CD4-positive, alpha-beta T cell (primary cell): ENCODE data around the gene COL28A1. TPM values are rescaled to one million over a fixed set of nuclear protein-coding genes. Genes with fewer than 3 reads are reported as not detected.

Experiments used
- ATAC-seq: fragments of 200-7000 bp; cut with Tn5 transposase; one replicate; pipeline ENCODE4 v1.10.0; 2022; ENCODE audit warnings: mild to moderate bottlenecking; ENCODE audit not compliant: poor library complexity
- CTCF ChIA-PET: fragments of 350-600 bp; sonication (Branson Sonifier 250); formaldehyde crosslinking; loops from one replicate; lab custom pipeline; 2021; ENCODE audit warnings: antibody characterized with exemption, inconsistent platforms; lab: Charles Lee
- POLR2A ChIA-PET: fragments of 350-600 bp; sonication (Branson Sonifier 250); formaldehyde crosslinking; loops from one replicate; lab custom pipeline; 2021; ENCODE audit warnings: antibody characterized with exemption, inconsistent platforms; lab: Charles Lee
- DNase-seq, 14 experiments: peaks; one replicate each; pipeline ENCODE4 v3.0.0-alpha.2; 2013 to 2020; ENCODE audit warnings: mixed read lengths in 2 of 14
- H3K27ac ChIP-seq, 2 donors: one replicate each; pipeline versions ENCODE4 v1.5.1 to v1.7.0; 2013; ENCODE audit warnings: low read length in 2 of 2, low read depth in 1 of 2, mild to moderate bottlenecking in 1 of 2
- H3K27me3 ChIP-seq, 2 experiments: 1 replicate in 1 of 2; 2 replicates in 1 of 2; pipeline versions ENCODE4 v1.6.1 to v1.7.0; 2013; ENCODE audit warnings: low read length in 2 of 2, control low read depth in 1 of 2, mild to moderate bottlenecking in 1 of 2, moderate library complexity in 1 of 2; ENCODE audit not compliant: insufficient read depth in 2 of 2, control insufficient read depth in 1 of 2
- H3K36me3 ChIP-seq: one replicate; pipeline ENCODE4 v1.6.1; 2013; ENCODE audit warnings: low read length, control low read depth; ENCODE audit not compliant: insufficient read depth
- H3K4me1 ChIP-seq: one replicate; pipeline ENCODE4 v1.6.1; 2013; ENCODE audit warnings: low read length, control low read depth; ENCODE audit not compliant: insufficient read depth
- H3K4me3 ChIP-seq: one replicate; pipeline ENCODE4 v1.5.1; 2013; ENCODE audit warnings: mild to moderate bottlenecking, low read length, moderate library complexity
- H3K9me3 ChIP-seq, 2 experiments: 1 replicate in 1 of 2; 2 replicates in 1 of 2; pipeline versions ENCODE4 v1.6.1 to v1.7.0; 2013; ENCODE audit warnings: low read length in 2 of 2, mild to moderate bottlenecking in 2 of 2, control low read depth in 1 of 2, moderate library complexity in 1 of 2; ENCODE audit not compliant: control insufficient read depth in 1 of 2, insufficient read depth in 1 of 2
- H3K27ac Mint-ChIP-seq: one replicate; pipeline ENCODE4 v1.8.0; 2020; ENCODE audit warnings: mixed read lengths
- H3K27me3 Mint-ChIP-seq: one replicate; pipeline ENCODE4 v1.8.0; 2021; ENCODE audit warnings: mixed read lengths
- H3K36me3 Mint-ChIP-seq: one replicate; pipeline ENCODE4 v1.8.0; 2021; ENCODE audit warnings: low read depth, mixed read lengths
- H3K4me1 Mint-ChIP-seq: one replicate; pipeline ENCODE4 v1.8.0; 2021; ENCODE audit warnings: low read depth, mixed read lengths
- H3K4me3 Mint-ChIP-seq: one replicate; pipeline ENCODE4 v1.8.0; 2020; ENCODE audit warnings: mild to moderate bottlenecking, mixed read lengths
- H3K9me3 Mint-ChIP-seq: one replicate; pipeline ENCODE4 v1.8.0; 2020; ENCODE audit warnings: mixed read lengths
- intact Hi-C, 2 experiments: fragments of 100-400 bp; cut with DNase I in 1 of 2; cut with micrococcal nuclease in 1 of 2; formaldehyde crosslinking; loops; one replicate each; pipeline versions ENCODE4 v1.15.1 to v1.9.0; 2023 to 2025; cut with DNase I, micrococcal nuclease
- total RNA-seq, 174 experiments: library from RNA in 2 of 174; stranded (reverse) in 2 of 174; gene quantifications; one replicate each; pipeline ENCODE4 v1.2.3 and lab custom pipeline; 2021 to 2026
- TF ChIP-seq, protein P1 (sequence below): fragments of 200-600 bp; IDR thresholded peaks from one replicate; pipeline ENCODE4 v1.8.0; 2022; ENCODE audit warnings: antibody characterized with exemption, mild to moderate bottlenecking

Gene COL28A1
- total RNA-seq, 2 experiments from 2014 or later = 0.22 TPM; not detected in 1

DNA sequence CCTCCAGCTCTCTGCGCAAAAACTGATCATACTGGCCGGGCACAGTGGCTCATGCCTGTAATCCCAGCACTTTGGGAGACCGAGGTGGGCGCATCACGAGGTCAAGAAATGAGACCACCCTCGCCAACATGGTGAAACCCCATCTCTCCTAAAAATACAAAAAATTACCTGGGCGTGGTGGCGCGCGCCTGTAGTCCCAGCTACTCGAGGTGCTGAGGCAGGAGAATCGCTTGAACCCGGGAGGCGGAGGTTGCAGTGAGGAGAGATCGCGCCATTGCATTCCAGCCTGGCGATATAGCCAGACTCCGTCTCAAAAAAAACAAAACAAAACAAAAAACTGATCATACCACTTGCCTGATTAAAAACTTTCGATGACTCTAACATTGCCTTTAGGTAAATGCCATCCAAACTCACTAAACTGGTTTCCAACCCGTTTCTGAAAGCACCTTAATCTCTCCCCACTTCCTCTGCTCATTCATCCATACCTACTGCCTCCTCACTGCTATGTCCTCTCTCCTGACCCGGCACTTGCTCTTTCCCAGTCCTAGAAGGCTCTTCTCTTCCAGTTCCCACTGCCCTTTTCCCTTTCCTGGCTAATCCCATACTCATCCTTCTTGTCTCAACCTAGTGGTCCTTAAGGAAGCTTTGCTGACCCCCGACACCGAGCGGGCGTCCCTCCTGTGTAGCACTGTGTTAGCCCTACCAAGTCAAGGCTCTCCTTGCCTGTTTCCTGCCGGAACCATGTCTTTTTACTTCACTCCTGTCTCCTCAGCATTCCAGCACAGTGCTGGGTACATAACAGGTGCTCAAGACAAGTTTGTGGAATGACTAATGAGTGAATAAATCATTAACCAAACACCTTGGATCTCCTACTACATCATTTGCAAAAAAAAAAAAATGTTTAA, 30.3 kb upstream of the COL28A1 start:
- POLR2A ChIA-PET = interaction anchor here (0.7 to 6.0 kb wide), 4 partner anchors 11 to 402 kb away, joined by 3 to 36 read pairs (median 3); partner anchors contain the start of genes GLCCI1 and UMAD1

DNA sequence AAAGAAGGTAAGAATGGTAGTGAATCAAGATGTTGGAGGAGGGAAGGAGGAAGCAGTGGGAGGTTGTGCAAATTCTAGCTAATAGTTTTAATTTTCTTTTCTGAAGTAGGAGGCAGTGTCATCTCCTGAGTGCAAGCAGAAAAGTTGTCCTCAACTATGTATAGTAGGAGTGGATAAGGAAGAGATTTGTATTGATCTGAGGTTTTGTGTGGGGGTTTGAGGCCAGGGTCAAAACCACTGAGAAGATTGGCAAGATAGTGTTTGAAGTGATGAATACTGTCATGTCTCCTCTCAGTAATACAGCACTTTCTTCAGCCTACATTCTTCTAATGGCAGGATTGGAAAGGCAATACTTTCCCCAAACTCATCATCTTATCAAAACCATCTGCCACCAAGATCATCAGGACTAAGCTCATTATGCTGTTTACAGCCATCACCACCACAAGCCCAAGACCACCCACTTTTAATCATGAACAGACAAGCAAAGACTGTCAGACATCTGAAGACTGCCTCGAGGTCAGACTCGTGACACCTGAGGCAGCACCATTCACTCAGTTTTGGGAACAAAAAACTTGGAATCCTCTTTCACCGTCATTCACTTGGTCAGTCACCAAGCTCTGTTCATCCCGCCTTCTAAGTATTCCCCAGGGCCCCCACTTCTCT, 29.5 kb upstream of the COL28A1 start:
- H3K27ac Mint-ChIP-seq = no peak overlapping the region
- H3K36me3 ChIP-seq = no peaks in the 10 kb centered on the region
- no peak for DNase-seq
- no peaks in the 10 kb centered on the region for H3K27me3 Mint-ChIP-seq
- no peak overlapping the region for H3K27ac ChIP-seq
- H3K4me1 ChIP-seq = peaks cover 29% of the 10 kb centered on the region
- intact Hi-C loops = loop anchor here (2.0 to 10.0 kb wide), 3 partner anchors 74 to 380 kb away; partner anchors contain the start of genes C1GALT1 (in 1 of the 2) and UMAD1 (in 1 of the 2)
- no peaks in the 10 kb centered on the region for H3K9me3 ChIP-seq
- H3K36me3 Mint-ChIP-seq = peaks cover 9% of the 10 kb centered on the region
- H3K27me3 ChIP-seq = no peaks in the 10 kb centered on the region
- ChIA-PET CTCF (no interaction called here), POLR2A (interaction anchor here (1.4 to 6.0 kb wide), 2 partner anchors 75 to 403 kb away, joined by 3 to 36 read pairs; partner anchors contain the start of genes GLCCI1 and UMAD1)
- peaks cover 30% of the 10 kb centered on the region for H3K4me1 Mint-ChIP-seq
- ATAC-seq = no peak
- TF ChIP-seq, protein P1, sequence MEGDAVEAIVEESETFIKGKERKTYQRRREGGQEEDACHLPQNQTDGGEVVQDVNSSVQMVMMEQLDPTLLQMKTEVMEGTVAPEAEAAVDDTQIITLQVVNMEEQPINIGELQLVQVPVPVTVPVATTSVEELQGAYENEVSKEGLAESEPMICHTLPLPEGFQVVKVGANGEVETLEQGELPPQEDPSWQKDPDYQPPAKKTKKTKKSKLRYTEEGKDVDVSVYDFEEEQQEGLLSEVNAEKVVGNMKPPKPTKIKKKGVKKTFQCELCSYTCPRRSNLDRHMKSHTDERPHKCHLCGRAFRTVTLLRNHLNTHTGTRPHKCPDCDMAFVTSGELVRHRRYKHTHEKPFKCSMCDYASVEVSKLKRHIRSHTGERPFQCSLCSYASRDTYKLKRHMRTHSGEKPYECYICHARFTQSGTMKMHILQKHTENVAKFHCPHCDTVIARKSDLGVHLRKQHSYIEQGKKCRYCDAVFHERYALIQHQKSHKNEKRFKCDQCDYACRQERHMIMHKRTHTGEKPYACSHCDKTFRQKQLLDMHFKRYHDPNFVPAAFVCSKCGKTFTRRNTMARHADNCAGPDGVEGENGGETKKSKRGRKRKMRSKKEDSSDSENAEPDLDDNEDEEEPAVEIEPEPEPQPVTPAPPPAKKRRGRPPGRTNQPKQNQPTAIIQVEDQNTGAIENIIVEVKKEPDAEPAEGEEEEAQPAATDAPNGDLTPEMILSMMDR = no peak
- no peak overlapping the region for H3K4me3 Mint-ChIP-seq
- no peak overlapping the region for H3K4me3 ChIP-seq
- H3K9me3 Mint-ChIP-seq = no peaks in the 10 kb centered on the region

More for the DNA sequence above, 30.3 kb upstream of the COL28A1 start:
- H3K4me1 Mint-ChIP-seq = peaks cover 38% of the 10 kb centered on the region
- H3K36me3 ChIP-seq = no peaks in the 10 kb centered on the region
- intact Hi-C loops = loop anchor here (2.0 to 10.0 kb wide), 3 partner anchors 73 to 381 kb away; partner anchors contain the start of genes C1GALT1 (in 1 of the 2) and UMAD1 (in 1 of the 2)
- peak overlapping the region; percentile 1 to 71 for H3K27ac ChIP-seq
- TF ChIP-seq, protein P1 = no peak
- H3K27me3 ChIP-seq = no peaks in the 10 kb centered on the region
- peak overlapping the region; percentile 74 for H3K4me3 ChIP-seq
- H3K27me3 Mint-ChIP-seq = no peaks in the 10 kb centered on the region
- ATAC-seq = peak; percentile 1
- H3K27ac Mint-ChIP-seq = no peak overlapping the region
- CTCF ChIA-PET = no interaction called here
- DNase-seq = peak in 3 of 14 experiments; percentile 8 to 41 (median 19)
- peaks cover 29% of the 10 kb centered on the region for H3K4me1 ChIP-seq
- no peak overlapping the region for H3K4me3 Mint-ChIP-seq
- H3K9me3 Mint-ChIP-seq = no peaks in the 10 kb centered on the region
- no peaks in the 10 kb centered on the region for H3K9me3 ChIP-seq
- H3K36me3 Mint-ChIP-seq = peaks cover 9% of the 10 kb centered on the region

DNA sequence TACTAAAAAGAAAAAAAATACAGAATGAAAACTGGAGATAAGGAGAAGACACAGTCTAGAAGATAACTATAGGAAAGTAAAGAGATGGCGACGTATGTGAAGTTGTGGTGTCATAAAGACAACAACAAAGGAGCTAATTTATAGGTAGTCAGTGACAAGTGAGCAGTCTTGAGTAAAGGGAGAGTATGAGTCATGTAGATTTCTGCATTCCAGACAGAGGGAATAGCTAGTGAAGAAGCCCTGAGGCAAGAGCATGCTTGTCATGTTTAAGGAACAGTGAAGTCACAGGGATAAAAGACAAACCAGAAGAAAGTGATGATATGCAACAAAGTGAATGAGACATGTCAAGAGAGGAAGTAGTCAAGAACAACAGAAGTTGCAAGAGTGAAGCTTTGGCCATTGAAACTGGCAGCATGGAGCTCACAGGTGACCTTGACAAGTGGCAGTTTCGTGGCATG, 28.7 kb upstream of the COL28A1 start:
- Mint-ChIP-seq H3K9me3 (no peaks in the 10 kb centered on the region), H3K36me3 (peaks cover 4% of the 10 kb centered on the region), H3K27ac (no peak overlapping the region), H3K4me1 (peaks cover 22% of the 10 kb centered on the region), H3K4me3 (no peak overlapping the region), H3K27me3 (no peaks in the 10 kb centered on the region)
- Histone ChIP-seq H3K27me3 (no peaks in the 10 kb centered on the region), H3K9me3 (no peaks in the 10 kb centered on the region), H3K27ac (no peak overlapping the region), H3K4me1 (peaks cover 23% of the 10 kb centered on the region), H3K4me3 (no peak overlapping the region), H3K36me3 (no peaks in the 10 kb centered on the region)
- DNase-seq (peak in 1 of 14 experiments; percentile 13), ATAC-seq (no peak)
- TF ChIP-seq, protein P1 = no peak
- ChIA-PET CTCF (no interaction called here), POLR2A (interaction anchor here (6.0 kb wide), 1 partner anchor 76 kb away, joined by 36 read pairs; the partner anchor contains the start of gene UMAD1)
- intact Hi-C loops = loop anchor here in 1 of 2 experiments (2.0 to 10.0 kb wide), 3 partner anchors 74 to 857 kb away; partner anchors contain the start of genes C1GALT1 and ZNF12
